Ureter (tissue), 1 donor: Measurements from ENCODE around the gene CCDC126. TPM values are rescaled to one million over a fixed set of nuclear protein-coding genes. Genes with fewer than 3 reads are reported as not detected.

Experiments
- total RNA-seq: library from RNA; stranded (reverse); gene quantifications from one replicate; pipeline ENCODE4 v1.2.4, GENCODE V29; 2023
- donor health status: DM: yes; HTN: yes; CAD: no.

CCDC126 gene
- total RNA-seq, 1 donor from 2014 or later = 9.6 TPM

Other genes starting within 250 kb of the CCDC126 start
- 0.78 TPM for gene IGF2BP3, start 126.9 kb upstream of the CCDC126 start, total RNA-seq
- gene TRA2A, start 65.4 kb upstream of the CCDC126 start, total RNA-seq = 147 TPM
- 25.5 TPM for gene FAM221A, start 82.8 kb downstream of the CCDC126 start, total RNA-seq
- gene STK31, start 112.8 kb downstream of the CCDC126 start, total RNA-seq = 2.5 TPM